Activated T-helper 2 cell treated with anti-CD3 and anti-CD28 coated beads, Interferon-gamma antibody, Interleukin-2, Interleukin-4, amounts not matched to agents 10 μg/mL and 5 μg/mL and 100 μg/mL, durations not matched to agents 14 hours and 24 hours and 36 hours (primary cell): ENCODE results near the gene PRRX1. TPM values are rescaled to one million over a fixed set of nuclear protein-coding genes. Genes with fewer than 3 reads are reported as not detected.

Experiments used
- DNase-seq: peaks from one replicate; pipeline ENCODE4 v3.0.0; 2021; ENCODE audit warnings: low spot score
- H3K27ac Mint-ChIP-seq: one replicate; pipeline ENCODE4 v1.8.0; 2021; ENCODE audit warnings: mixed read lengths
- H3K27me3 Mint-ChIP-seq: one replicate; pipeline ENCODE4 v1.8.0; 2021; ENCODE audit warnings: low read depth, mixed read lengths
- H3K36me3 Mint-ChIP-seq: one replicate; pipeline ENCODE4 v1.8.0; 2021; ENCODE audit warnings: low read depth, mixed read lengths
- H3K4me1 Mint-ChIP-seq: one replicate; pipeline ENCODE4 v1.8.0; 2021; ENCODE audit warnings: low read depth, mixed read lengths
- H3K4me3 Mint-ChIP-seq: one replicate; pipeline ENCODE4 v1.8.0; 2021; ENCODE audit warnings: low read depth, mild to moderate bottlenecking, moderate library complexity, mixed read lengths
- H3K9me3 Mint-ChIP-seq: one replicate; pipeline ENCODE4 v1.8.0; 2021; ENCODE audit warnings: mixed read lengths
- intact Hi-C: fragments of 100-400 bp; cut with micrococcal nuclease; formaldehyde crosslinking; loops from one replicate; pipeline ENCODE4 v1.15.1; 2023
- total RNA-seq: library from RNA; stranded (reverse); gene quantifications from 2 replicates; pipeline ENCODE4 v1.2.3, GENCODE V29; 2022

PRRX1 gene
- total RNA-seq, 1 donor from 2014 or later: not detected

GRCh38 chr1:170723518-170723917 lies 59.6 kb downstream of the PRRX1 start:
- intact Hi-C loops: no loop called here
- no peaks in the 10 kb centered on the region for H3K36me3 Mint-ChIP-seq
- H3K27ac Mint-ChIP-seq: no peak overlapping the region
- H3K4me3 Mint-ChIP-seq: no peak overlapping the region
- no peaks in the 10 kb centered on the region for H3K9me3 Mint-ChIP-seq
- no peaks in the 10 kb centered on the region for H3K27me3 Mint-ChIP-seq
- DNase-seq: no peak
- H3K4me1 Mint-ChIP-seq: no peaks in the 10 kb centered on the region

GRCh38 chr1:170725326-170725725 lies 61.4 kb downstream of the PRRX1 start:
- Mint-ChIP-seq H3K27me3 (no peaks in the 10 kb centered on the region), H3K4me1 (no peaks in the 10 kb centered on the region), H3K4me3 (no peak overlapping the region), H3K27ac (no peak overlapping the region), H3K36me3 (no peaks in the 10 kb centered on the region), H3K9me3 (no peaks in the 10 kb centered on the region)
- intact Hi-C loops: no loop called here
- no peak for DNase-seq

- H3K4me1 Mint-ChIP-seq: no peaks in the 10 kb centered on the region
- no peaks in the 10 kb centered on the region for H3K36me3 Mint-ChIP-seq
- H3K4me3 Mint-ChIP-seq: no peak overlapping the region
Measured at GRCh38 chr1:170727963-170728362, 64.0 kb downstream of the PRRX1 start.

GRCh38 chr1:170729225-170730002 lies 65.5 kb downstream of the PRRX1 start:
- intact Hi-C loops: no loop called here
- Mint-ChIP-seq H3K27ac (no peak overlapping the region), H3K4me3 (no peak overlapping the region), H3K36me3 (no peaks in the 10 kb centered on the region), H3K27me3 (no peaks in the 10 kb centered on the region), H3K9me3 (no peaks in the 10 kb centered on the region), H3K4me1 (no peaks in the 10 kb centered on the region)
- DNase-seq: no peak

More at GRCh38 chr1:170727963-170728362, 64.0 kb downstream of the PRRX1 start:
- H3K9me3 Mint-ChIP-seq: no peaks in the 10 kb centered on the region
- no peak overlapping the region for H3K27ac Mint-ChIP-seq
- DNase-seq: no peak
- intact Hi-C loops: no loop called here
- H3K27me3 Mint-ChIP-seq: no peaks in the 10 kb centered on the region

- H3K36me3 Mint-ChIP-seq: no peaks in the 10 kb centered on the region
- DNase-seq: no peak
- H3K27me3 Mint-ChIP-seq: no peaks in the 10 kb centered on the region
- intact Hi-C loops: no loop called here
- H3K4me1 Mint-ChIP-seq: no peaks in the 10 kb centered on the region
- no peaks in the 10 kb centered on the region for H3K9me3 Mint-ChIP-seq
- no peak overlapping the region for H3K4me3 Mint-ChIP-seq
- no peak overlapping the region for H3K27ac Mint-ChIP-seq
Measured at GRCh38 chr1:170730014-170730413, 66.1 kb downstream of the PRRX1 start.

GRCh38 chr1:170730438-170730837 lies 66.5 kb downstream of the PRRX1 start:
- no peak overlapping the region for H3K27ac Mint-ChIP-seq
- H3K4me3 Mint-ChIP-seq: no peak overlapping the region
- intact Hi-C loops: no loop called here
- no peaks in the 10 kb centered on the region for H3K9me3 Mint-ChIP-seq
- H3K36me3 Mint-ChIP-seq: no peaks in the 10 kb centered on the region
- H3K27me3 Mint-ChIP-seq: no peaks in the 10 kb centered on the region
- no peaks in the 10 kb centered on the region for H3K4me1 Mint-ChIP-seq
- no peak for DNase-seq

GRCh38 chr1:170731566-170732251 lies 67.8 kb downstream of the PRRX1 start:
- H3K27me3 Mint-ChIP-seq: no peaks in the 10 kb centered on the region
- no peak overlapping the region for H3K4me3 Mint-ChIP-seq
- H3K36me3 Mint-ChIP-seq: no peaks in the 10 kb centered on the region
- no peaks in the 10 kb centered on the region for H3K4me1 Mint-ChIP-seq
- no peaks in the 10 kb centered on the region for H3K9me3 Mint-ChIP-seq
- intact Hi-C loops: no loop called here
- no peak overlapping the region for H3K27ac Mint-ChIP-seq
- no peak for DNase-seq

GRCh38 chr1:170732252-170732588 lies 68.3 kb downstream of the PRRX1 start:
- Mint-ChIP-seq H3K4me3 (no peak overlapping the region), H3K36me3 (no peaks in the 10 kb centered on the region)
- intact Hi-C loops: no loop called here

GRCh38 chr1:170734412-170735175 lies 70.7 kb downstream of the PRRX1 start:
- H3K36me3 Mint-ChIP-seq: no peaks in the 10 kb centered on the region
- intact Hi-C loops: no loop called here
- DNase-seq: no peak
- no peaks in the 10 kb centered on the region for H3K27me3 Mint-ChIP-seq
- H3K4me3 Mint-ChIP-seq: no peak overlapping the region
- no peaks in the 10 kb centered on the region for H3K4me1 Mint-ChIP-seq
- H3K27ac Mint-ChIP-seq: no peak overlapping the region
- H3K9me3 Mint-ChIP-seq: no peaks in the 10 kb centered on the region

More at GRCh38 chr1:170732252-170732588, 68.3 kb downstream of the PRRX1 start:
- Mint-ChIP-seq H3K4me1 (no peaks in the 10 kb centered on the region), H3K9me3 (no peaks in the 10 kb centered on the region), H3K27me3 (no peaks in the 10 kb centered on the region), H3K27ac (no peak overlapping the region)
- DNase-seq: no peak

GRCh38 chr1:170735366-170736263 lies 71.7 kb downstream of the PRRX1 start:
- Mint-ChIP-seq H3K4me1 (no peaks in the 10 kb centered on the region), H3K27me3 (no peaks in the 10 kb centered on the region), H3K36me3 (no peaks in the 10 kb centered on the region), H3K9me3 (no peaks in the 10 kb centered on the region), H3K4me3 (no peak overlapping the region), H3K27ac (no peak overlapping the region)
- DNase-seq: no peak
- intact Hi-C loops: no loop called here

- DNase-seq: no peak
- Mint-ChIP-seq H3K9me3 (no peaks in the 10 kb centered on the region), H3K36me3 (no peaks in the 10 kb centered on the region), H3K27ac (no peak overlapping the region), H3K4me3 (no peak overlapping the region), H3K27me3 (no peaks in the 10 kb centered on the region), H3K4me1 (no peaks in the 10 kb centered on the region)
- intact Hi-C loops: no loop called here
Measured at GRCh38 chr1:170739803-170740202, 75.9 kb downstream of the PRRX1 start.

GRCh38 chr1:170741678-170742077 lies 77.7 kb downstream of the PRRX1 start:
- Mint-ChIP-seq H3K36me3 (no peaks in the 10 kb centered on the region), H3K9me3 (no peaks in the 10 kb centered on the region), H3K27ac (no peak overlapping the region), H3K27me3 (no peaks in the 10 kb centered on the region), H3K4me1 (no peaks in the 10 kb centered on the region), H3K4me3 (no peak overlapping the region)
- no peak for DNase-seq
- intact Hi-C loops: no loop called here
